Adrenal gland (tissue), 5 donors: ENCODE measurements around the gene PACS2.

ENCODE experiments used
- CTCF ChIP-seq, 6 experiments: fragments of 450-650 bp in 4 of 6; fragments of 200-600 bp in 2 of 6; sonication (generic) in 1 of 6; IDR thresholded peaks; 1 replicate in 5 of 6; 2 replicates in 1 of 6; pipeline versions ENCODE4 v1.5.1 to v1.8.0; 2016 to 2021; ENCODE audit warnings: antibody characterized with exemption in 6 of 6, mild to moderate bottlenecking in 2 of 6, moderate library complexity in 1 of 6
- POLR2A ChIP-seq, 2 donors: fragments of 450-650 bp; IDR thresholded peaks; one replicate each; pipeline ENCODE4 v1.6.1; 2017; ENCODE audit warnings: antibody characterized with exemption in 2 of 2, mild to moderate bottlenecking in 2 of 2, moderate library complexity in 1 of 2
- donor health status: DM: no; HTN: no; CAD: no.

GRCh38 chr14:105369653-105370040, 55.1 kb downstream of the PACS2 start:
- TF ChIP-seq CTCF (IDR thresholded peaks at IDR 0.05) (no peak), POLR2A (IDR thresholded peaks at IDR 0.05) (no peak)
